HG03045 (cell line): ENCODE data around the gene PPP5C.
"Not testable (repeated sequence)": the region's sequence is repeated elsewhere in the genome, so short reads cannot be mapped to it uniquely, and the experiment has no call there.

Experiments used
- ATAC-seq: cut with Tn5 transposase; IDR thresholded peaks from one replicate; pipeline ENCODE4 v1.9.1; 2021; ENCODE audit warnings: mild to moderate bottlenecking, moderate library complexity; ENCODE audit not compliant: unreplicated experiment

PPP5C gene

GRCh38 chr19:46357846-46358583 is 11.1 kb downstream of the PPP5C start:
- ATAC-seq: no peak

GRCh38 chr19:46361915-46362314 is 15.0 kb downstream of the PPP5C start:
- no peak for ATAC-seq

DNA sequence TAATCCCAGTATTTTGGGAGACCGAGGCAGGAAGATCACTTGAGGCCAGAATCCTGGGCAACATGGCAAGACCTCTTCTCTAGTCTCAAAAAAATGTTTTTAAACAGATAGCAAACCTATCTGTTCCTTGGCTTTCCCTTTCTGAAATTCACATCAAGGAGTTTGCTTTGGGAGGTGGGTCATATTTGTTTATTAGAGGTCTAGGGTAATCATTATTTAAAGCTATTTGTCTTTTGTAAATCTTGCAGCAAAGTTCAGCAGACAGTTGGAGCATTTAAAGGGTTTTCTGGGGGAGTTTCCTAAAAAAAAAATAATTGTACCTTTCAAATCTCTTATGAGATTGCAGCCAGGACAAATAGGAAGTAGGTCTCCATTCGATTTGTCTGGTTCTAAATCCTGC is 17.5 kb downstream of the PPP5C start:
- ATAC-seq: no peak

GRCh38 chr19:46365561-46365960 is 18.7 kb downstream of the PPP5C start:
- no peak for ATAC-seq

- no peak for ATAC-seq
Observed at GRCh38 chr19:46366620-46367292, 19.9 kb downstream of the PPP5C start.

DNA sequence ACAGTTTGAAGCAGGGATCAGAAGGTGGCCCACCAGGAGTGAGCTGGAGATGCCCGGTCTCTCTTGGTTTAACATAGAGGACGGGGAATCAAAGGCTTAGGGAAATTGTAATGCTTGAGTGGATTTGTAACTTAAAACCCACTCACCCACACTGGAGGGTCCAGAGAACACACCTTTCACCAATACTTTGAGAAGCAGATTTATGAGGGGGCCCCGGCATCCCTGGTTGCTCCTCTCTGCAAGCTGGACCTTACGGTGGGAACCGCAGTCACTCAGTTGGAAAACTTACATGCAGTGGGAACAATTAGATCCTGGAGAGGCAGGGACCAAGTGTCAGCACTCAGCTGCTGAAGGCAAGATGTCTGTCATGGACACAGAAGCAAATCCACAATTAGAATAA is 20.5 kb downstream of the PPP5C start:
- ATAC-seq: no peak

- no peak for ATAC-seq
Observed at GRCh38 chr19:46368116-46368515, 21.2 kb downstream of the PPP5C start.

GRCh38 chr19:46369817-46370216 is 22.9 kb downstream of the PPP5C start:
- ATAC-seq: no peak

DNA sequence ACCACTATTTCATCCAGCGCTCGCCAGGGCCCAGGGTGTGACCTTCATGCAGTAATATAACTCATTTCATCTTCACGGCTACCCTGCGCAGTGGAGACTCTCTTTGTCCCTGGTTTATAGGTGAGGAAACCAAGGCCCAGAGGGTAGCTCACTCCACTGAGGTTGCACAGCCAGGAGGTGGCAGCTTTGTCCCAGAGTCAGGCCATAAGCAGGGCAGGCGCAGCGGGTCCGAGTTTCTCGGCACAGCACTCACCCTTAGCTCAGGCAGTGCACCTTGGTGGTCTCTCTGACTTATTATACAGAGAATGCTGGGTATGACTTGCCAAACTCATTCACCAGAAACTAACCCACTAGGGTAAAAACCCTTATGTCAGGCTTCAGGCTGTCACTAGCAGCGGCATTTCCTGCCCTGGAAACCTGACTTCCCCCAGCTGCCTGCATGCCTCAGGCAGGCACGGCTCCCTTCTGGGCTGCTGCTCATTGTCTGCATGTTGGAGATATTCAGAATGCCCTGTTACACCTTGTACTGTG is 24.5 kb downstream of the PPP5C start:
- ATAC-seq: no peak

DNA sequence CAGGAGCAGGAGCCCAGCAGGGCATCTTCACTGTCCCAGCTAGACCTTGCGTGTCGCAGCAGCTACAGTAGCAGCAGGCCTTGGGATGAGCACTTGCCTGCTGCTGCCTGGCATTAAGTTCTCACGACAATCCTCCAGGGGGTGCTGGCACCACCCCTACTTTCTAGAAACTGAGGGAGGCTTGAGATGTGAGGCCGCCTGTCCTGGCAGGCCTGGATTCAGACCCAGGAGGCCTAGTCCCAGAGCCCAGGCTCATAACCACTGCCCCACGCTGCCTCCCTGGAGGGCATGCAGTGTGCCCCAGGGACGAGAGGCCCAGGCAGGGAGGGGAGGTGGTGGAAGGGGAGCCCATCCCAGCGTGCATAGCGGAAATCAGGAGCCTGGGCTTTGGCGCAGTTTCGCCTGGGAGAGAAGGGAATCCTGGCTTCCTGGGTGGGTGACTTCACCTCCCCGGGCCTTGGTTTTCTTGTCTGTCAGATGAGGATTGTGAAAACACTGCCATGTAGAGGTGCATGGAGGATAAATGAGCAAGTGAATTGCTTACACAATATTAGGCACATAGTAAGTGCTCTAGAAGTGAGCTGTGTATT is 26.1 kb downstream of the PPP5C start:
- no peak for ATAC-seq

DNA sequence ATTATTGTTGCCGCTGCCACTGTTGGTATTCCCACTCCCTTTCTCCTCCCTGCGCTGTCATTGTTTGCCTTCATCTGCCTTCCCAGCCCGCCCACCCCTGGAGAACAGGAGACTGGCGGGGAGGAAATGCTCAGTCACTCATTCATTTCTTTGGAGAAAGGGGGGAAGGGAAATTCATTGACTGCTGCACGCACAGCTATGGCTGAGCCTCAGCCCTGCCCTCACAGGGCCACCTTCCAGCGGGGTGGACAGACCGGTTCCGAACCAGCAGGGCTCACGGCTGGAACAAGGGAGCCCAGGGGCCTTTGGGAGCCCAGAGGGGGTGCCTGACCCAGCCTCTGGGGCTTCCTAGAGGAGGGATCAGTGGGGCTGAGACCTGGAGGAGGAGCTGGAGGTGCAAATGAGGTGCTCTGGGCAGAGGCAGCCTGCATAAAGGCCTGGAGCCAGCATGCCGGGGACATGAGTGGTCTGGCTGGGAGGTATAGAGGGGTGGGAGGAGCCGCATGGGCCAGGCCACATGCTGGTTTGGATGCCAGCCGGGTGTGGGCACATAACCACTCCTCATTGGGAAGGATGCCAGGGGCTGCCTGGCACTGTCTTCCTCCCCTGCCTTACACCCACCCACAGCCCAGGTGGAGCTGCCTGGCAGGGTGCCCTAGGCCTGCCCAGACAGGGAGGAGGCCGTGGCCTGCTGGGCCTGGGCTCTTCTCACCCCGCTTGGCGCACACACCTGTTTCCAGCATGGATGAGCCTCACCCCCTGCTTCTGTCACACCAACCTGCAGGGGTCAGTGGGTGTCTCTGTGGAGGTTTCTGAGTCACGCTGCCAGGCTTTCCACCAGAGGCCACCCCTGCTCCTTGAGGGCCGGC is 26.8 kb downstream of the PPP5C start:
- ATAC-seq: no peak

GRCh38 chr19:46374536-46375475 is 27.9 kb downstream of the PPP5C start:
- ATAC-seq: no peak

GRCh38 chr19:46375476-46376067 is 28.7 kb downstream of the PPP5C start:
- not testable (repeated sequence) for ATAC-seq

DNA sequence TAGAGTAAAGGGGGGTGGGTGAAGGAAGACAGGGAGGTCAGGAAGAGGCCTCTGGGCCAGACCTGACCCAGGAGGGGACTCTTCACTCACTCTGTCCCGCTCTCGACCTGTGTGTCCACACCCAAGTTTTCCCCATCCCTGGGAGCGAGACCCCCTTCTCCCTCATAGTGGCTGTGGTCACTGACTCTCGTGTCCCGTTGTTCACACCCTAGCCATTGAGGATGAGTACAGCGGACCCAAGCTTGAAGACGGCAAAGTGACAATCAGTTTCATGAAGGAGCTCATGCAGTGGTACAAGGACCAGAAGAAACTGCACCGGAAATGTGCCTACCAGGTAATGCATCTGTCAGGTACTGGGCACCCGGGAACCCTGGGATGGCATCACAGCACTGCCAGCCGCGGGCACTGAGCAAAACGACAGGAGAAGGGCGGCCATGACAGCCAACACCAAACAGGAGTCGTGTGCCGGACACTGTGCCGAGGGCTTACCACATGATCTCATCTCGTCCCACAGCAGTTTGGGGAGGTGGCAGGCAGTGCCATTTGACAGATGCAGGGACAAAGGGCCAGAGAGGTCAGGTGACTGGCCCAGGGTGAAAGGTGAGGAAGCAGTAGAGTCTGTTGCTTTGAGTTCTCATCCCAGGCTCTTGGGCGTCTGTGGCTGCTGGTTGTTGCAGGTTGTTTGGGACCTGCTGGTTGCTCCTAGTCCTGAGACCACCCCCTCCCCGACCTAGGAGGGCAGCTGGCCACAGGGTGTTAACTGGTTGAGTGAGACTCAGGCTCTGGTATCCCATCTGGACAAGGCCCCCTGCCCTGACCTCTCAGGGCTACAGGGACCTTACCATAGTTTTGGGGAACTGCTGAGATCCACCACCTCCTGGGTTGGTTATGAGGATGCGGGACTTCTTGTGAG is 29.6 kb downstream of the PPP5C start:
- no peak for ATAC-seq

- no peak for ATAC-seq
Observed at GRCh38 chr19:46378268-46378667, 31.4 kb downstream of the PPP5C start.

DNA sequence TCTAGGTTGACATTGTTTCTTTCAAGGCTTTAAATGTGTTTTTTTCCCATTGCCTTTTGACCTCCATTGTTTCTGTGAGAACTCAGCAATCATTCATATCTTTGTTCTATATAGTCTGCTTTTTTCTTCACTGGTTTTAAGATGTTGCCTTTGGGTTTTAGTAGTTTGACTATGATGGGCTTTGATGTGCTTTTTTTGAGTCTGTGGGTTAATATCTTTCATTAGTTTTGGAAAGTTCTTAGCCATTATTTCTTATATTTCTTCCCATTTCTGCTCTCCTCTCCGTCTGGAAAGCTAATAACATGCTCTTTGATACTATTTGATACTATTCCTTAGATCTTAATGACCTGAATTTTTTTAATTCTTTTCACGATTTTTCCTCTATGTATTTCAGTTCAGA is 33.8 kb downstream of the PPP5C start:
- no peak for ATAC-seq

GRCh38 chr19:46381346-46381745 is 34.5 kb downstream of the PPP5C start:
- ATAC-seq: no peak

GRCh38 chr19:46381756-46382345 is 35.0 kb downstream of the PPP5C start:
- ATAC-seq: no peak
